Prostate gland (tissue), 2 donors: ENCODE results near the gene EPN3. TPM values are rescaled to one million over a fixed set of nuclear protein-coding genes. Genes with fewer than 3 reads are reported as not detected.

Experiments
- DNase-seq: peaks from one replicate; pipeline ENCODE4 v3.0.0-alpha.2; 2019; ENCODE audit warnings: low spot score
- H3K27ac ChIP-seq, 2 donors: fragments of 200-600 bp; sonication (generic); 2 replicates each; pipeline ENCODE4 v1.5.1; 2017 to 2019
- H3K27me3 ChIP-seq: fragments of 200-600 bp; sonication (generic); replicated peaks from 2 replicates; pipeline ENCODE4 v1.5.1; 2019; ENCODE audit not compliant: insufficient read depth
- H3K36me3 ChIP-seq, 2 donors: fragments of 200-600 bp; sonication (generic); 1 replicate in 1 of 2; 2 replicates in 1 of 2; pipeline versions ENCODE4 v1.5.1 to v1.8.1; 2017 to 2019
- H3K4me1 ChIP-seq: fragments of 200-600 bp; sonication (generic); replicated peaks from 2 replicates; pipeline ENCODE4 v1.5.1; 2019
- H3K4me3 ChIP-seq, 2 donors: fragments of 200-600 bp; sonication (generic); 2 replicates each; pipeline ENCODE4 v1.5.1; 2017 to 2019
- H3K9me3 ChIP-seq: fragments of 200-600 bp; sonication (generic); 2 replicates; pipeline ENCODE4 v1.5.1; 2017
- POLR2A ChIP-seq: fragments of 450-650 bp; IDR thresholded peaks from one replicate; pipeline ENCODE4 v1.6.1; 2016; ENCODE audit warnings: antibody characterized with exemption, mild to moderate bottlenecking
- POLR2AphosphoS5 ChIP-seq: sonication (generic); formaldehyde crosslinking; IDR thresholded peaks from one replicate; pipeline ENCODE4 v1.6.1; 2017; ENCODE audit warnings: antibody characterized with exemption
- WGBS: methylation state at CpG from one replicate; pipeline ENCODE4 v1.1.5; 2018; 5-methylcytosine and 5-hydroxymethylcytosine counted together
- intact Hi-C: fragments of 100-400 bp; cut with DNase I; formaldehyde crosslinking; loops from one replicate; pipeline ENCODE4 v1.14.2; 2022
- total RNA-seq, 2 donors: library from RNA; depleted of rRNA; stranded (reverse); fragments of >200 nt; gene quantifications; one replicate each; pipeline ENCODE4 v1.1.0, GENCODE V29; 2016
- TF ChIP-seq, protein P1 (sequence below), 4 experiments: fragments of 200-600 bp in 2 of 4; fragments of 450-650 bp in 2 of 4; sonication (generic) in 2 of 4; IDR thresholded peaks; 1 replicate in 3 of 4; 2 replicates in 1 of 4; pipeline ENCODE4 v1.5.1; 2016 to 2019; ENCODE audit warnings: antibody characterized with exemption in 4 of 4, mild to moderate bottlenecking in 2 of 4, moderate library complexity in 2 of 4

The EPN3 gene
- total RNA-seq, 2 donors from 2014 or later = 60.8 to 108 TPM

DNA sequence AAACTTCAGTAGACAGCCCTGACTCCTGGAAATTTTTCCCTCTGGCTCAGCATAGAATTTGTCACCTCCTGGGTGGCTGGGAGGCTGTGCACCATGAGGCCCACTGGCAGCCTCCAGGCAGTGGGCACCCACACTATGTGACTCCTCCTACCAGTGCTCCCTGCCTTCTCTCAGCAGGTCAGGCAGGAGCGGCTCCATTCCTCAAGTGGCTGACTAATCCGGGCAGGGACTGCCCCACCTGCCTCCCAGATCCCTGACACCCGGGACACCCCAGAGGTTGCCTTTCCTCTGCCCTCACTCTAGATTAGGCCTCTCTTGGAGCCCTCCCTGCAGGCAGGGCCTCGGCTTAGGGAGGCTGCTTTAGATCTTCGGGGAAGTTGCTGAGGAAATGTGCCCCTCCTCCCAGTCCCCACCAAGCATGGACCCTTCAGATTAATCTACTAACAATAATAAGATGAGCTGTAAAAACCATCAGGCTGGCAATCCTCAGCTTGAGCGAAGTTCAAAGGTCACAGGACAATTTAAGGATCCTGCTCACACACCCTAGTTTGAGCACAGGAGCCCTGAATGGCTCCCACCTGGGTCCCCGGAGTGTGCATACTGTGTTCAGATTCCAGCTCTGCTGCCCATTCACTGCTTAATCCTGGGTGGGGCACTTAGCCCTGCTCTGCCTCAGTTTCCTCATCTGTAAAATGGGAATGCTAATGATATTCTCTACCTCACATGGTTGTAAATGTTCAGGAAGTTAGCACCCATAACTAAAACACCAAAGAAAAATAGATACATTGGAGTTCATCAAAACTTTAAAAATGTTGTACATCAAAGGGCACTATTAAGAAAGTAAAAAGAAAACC is 34.3 kb upstream of the EPN3 start:
- 77% methylated on average over 7 of the region's 7 CpGs for WGBS
- Histone ChIP-seq H3K27ac (no peak overlapping the region), H3K4me3 (no peak overlapping the region), H3K27me3 (no peaks in the 10 kb centered on the region), H3K36me3 (no peaks in the 10 kb centered on the region), H3K9me3 (no peaks in the 10 kb centered on the region), H3K4me1 (no peaks in the 10 kb centered on the region)
- intact Hi-C loops = no loop called here
- no peak for DNase-seq
- TF ChIP-seq POLR2AphosphoS5 = no peak
- TF ChIP-seq, protein P1, sequence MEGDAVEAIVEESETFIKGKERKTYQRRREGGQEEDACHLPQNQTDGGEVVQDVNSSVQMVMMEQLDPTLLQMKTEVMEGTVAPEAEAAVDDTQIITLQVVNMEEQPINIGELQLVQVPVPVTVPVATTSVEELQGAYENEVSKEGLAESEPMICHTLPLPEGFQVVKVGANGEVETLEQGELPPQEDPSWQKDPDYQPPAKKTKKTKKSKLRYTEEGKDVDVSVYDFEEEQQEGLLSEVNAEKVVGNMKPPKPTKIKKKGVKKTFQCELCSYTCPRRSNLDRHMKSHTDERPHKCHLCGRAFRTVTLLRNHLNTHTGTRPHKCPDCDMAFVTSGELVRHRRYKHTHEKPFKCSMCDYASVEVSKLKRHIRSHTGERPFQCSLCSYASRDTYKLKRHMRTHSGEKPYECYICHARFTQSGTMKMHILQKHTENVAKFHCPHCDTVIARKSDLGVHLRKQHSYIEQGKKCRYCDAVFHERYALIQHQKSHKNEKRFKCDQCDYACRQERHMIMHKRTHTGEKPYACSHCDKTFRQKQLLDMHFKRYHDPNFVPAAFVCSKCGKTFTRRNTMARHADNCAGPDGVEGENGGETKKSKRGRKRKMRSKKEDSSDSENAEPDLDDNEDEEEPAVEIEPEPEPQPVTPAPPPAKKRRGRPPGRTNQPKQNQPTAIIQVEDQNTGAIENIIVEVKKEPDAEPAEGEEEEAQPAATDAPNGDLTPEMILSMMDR (IDR thresholded peaks at IDR 0.05) = no peak
- TF ChIP-seq POLR2A = no peak

DNA sequence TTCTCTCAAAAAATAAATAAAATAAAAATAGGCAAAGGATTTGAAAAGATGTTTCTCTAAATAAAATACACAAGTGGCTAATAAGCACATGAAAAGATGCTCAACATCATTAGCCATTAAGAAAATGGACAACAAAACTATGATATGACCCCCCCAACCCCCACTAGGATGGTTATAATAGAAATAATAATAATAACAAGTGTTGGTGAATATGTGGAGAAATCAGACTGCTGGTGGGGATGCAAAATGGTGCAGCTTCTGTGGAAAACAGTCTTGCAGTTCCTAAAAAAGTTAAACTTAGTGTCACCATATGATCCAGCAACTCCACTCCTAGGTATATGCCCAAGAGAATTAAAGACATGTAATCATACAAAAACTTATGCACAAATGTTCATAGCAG is 33.3 kb upstream of the EPN3 start:
- Histone ChIP-seq H3K27ac (no peak overlapping the region), H3K36me3 (no peaks in the 10 kb centered on the region), H3K4me3 (no peak overlapping the region), H3K9me3 (no peaks in the 10 kb centered on the region), H3K27me3 (no peaks in the 10 kb centered on the region), H3K4me1 (no peaks in the 10 kb centered on the region)
- TF ChIP-seq, protein P1 (IDR thresholded peaks at IDR 0.05) = no peak
- TF ChIP-seq POLR2A (no peak), POLR2AphosphoS5 (no peak)
- intact Hi-C loops = no loop called here
- no peak for DNase-seq

DNA sequence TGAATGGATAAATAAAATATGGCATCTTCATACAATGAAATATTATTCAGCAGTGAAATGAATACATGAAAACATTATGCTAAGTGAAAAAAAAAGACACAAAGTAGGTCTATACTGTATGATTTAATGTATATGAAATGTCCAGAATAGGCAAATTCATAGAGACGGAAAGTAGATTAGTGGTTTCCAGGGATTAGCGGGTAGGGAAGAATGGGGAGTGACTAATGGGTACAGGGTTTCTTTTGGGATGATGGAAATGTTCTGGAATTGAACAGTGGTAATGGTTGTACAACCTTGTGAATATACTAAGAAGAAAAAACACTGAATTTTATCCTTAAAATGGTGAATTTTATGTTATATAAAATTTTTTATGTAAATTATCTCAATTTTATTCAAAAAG is 32.8 kb upstream of the EPN3 start:
- intact Hi-C loops = no loop called here
- Histone ChIP-seq H3K4me3 (no peak overlapping the region), H3K27me3 (no peaks in the 10 kb centered on the region), H3K27ac (no peak overlapping the region), H3K9me3 (no peaks in the 10 kb centered on the region), H3K4me1 (no peaks in the 10 kb centered on the region), H3K36me3 (no peaks in the 10 kb centered on the region)
- TF ChIP-seq POLR2A (no peak), POLR2AphosphoS5 (no peak)
- TF ChIP-seq, protein P1 (IDR thresholded peaks at IDR 0.05) = no peak
- DNase-seq = no peak
- 100% methylated on average over 2 of the region's 2 CpGs for WGBS

DNA sequence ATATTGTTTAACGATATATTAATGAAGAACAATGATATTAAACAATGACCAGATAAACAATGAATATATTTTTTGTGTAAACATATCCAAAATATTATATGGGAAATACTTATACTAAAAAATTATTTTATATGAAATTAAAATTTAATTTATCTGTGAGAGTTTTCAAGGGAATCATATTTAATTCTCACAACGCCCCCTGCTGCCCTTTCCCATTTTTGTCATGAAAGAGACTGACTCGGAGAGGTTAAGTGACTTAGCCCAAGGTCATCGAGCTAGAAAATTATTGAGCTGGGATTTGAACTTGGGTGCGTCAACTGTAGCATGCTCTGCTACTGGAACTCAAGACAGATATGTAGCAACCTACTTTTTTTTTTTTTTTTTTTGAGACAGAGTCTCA is 31.5 kb upstream of the EPN3 start:
- intact Hi-C loops = no loop called here
- 60% methylated on average over 5 of the region's 5 CpGs for WGBS
- H3K27me3 ChIP-seq = no peaks in the 10 kb centered on the region

More for the DNA sequence above, 31.5 kb upstream of the EPN3 start:
- TF ChIP-seq, protein P1 (IDR thresholded peaks at IDR 0.05) = peak in 1 of 4 experiments; percentile 8
- no peak for TF ChIP-seq POLR2A
- Histone ChIP-seq H3K27ac (no peak overlapping the region), H3K4me1 (no peaks in the 10 kb centered on the region), H3K36me3 (no peaks in the 10 kb centered on the region), H3K4me3 (no peak overlapping the region), H3K9me3 (no peaks in the 10 kb centered on the region)
- no peak for DNase-seq
